ENCODE measurements around the gene IFIT1B.
"Not testable (repeated sequence)": the region's sequence is repeated elsewhere in the genome, so short reads cannot be mapped to it uniquely, and the experiment has no call there.

The IFIT1B gene

DNA sequence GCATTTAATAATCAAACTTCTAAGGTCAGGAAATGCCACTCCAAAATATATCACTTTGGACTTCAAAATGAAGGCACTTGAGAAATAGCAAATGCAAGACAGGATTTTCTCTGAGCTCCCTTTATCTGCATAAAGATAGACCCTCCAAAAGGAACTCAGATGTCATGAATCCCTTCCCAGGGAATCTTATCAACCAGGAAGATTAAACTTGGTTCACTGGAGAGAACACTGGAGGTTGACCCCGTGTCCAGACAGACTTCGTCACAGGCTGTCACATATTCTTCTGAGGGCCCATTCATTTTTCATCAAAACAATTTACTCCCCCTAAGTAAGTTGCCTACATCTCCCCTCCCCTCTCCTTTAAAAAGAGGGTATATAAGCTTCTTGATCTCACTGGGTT is 28.9 kb upstream of the IFIT1B start:
- DNase-seq = no peak

DNA sequence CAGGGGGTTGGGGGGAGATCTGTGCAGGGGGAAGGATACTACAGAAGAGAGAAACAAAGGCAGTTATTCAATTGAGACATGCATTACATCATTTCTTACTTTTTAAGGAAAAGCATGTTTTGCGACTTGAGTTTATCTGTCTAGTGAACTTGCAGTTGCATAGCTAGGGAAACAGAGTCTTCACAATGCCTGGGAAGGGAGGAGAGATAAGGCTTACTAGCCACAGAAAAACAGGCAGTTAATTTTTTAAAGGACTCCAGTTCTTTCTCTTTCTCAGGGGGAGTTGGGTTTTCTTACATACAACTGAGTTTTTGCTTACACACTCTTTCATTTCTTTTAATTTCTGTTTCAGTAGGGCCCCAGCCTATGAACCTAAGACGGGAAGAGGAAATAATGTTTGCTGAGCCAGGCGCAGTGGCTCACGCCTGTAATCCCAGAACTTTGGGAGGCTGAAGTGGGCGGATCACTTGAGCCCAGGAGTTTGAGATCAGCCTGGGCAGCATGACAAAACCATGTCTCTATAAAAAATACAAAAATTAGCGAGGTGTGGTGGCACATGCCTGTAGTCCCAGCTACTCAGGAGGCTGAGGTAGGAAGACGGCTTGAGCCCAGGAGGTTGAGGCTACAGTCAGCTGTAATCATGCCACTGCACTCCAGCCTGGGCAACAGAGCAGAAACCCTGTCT is 27.1 kb upstream of the IFIT1B start:
- DNase-seq = not testable (repeated sequence)

DNA sequence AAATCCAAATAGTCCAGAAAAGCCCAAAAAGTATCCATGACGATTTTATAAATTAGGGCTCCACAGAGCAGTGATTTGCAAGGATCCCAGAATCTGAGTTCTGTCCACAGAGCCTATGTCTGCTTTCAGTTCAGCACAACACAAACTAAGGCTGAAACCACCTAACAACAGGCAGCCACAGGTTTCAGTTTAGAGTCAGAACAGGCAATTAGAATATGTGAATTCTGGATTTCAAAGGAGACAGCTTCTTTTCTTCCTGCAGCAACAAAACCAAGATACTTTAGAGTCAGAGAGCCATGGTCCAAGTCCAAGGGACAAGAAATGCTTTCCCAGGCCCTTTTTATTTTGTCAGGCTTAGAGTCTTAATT is 26.5 kb upstream of the IFIT1B start:
- DNase-seq = no peak

DNA sequence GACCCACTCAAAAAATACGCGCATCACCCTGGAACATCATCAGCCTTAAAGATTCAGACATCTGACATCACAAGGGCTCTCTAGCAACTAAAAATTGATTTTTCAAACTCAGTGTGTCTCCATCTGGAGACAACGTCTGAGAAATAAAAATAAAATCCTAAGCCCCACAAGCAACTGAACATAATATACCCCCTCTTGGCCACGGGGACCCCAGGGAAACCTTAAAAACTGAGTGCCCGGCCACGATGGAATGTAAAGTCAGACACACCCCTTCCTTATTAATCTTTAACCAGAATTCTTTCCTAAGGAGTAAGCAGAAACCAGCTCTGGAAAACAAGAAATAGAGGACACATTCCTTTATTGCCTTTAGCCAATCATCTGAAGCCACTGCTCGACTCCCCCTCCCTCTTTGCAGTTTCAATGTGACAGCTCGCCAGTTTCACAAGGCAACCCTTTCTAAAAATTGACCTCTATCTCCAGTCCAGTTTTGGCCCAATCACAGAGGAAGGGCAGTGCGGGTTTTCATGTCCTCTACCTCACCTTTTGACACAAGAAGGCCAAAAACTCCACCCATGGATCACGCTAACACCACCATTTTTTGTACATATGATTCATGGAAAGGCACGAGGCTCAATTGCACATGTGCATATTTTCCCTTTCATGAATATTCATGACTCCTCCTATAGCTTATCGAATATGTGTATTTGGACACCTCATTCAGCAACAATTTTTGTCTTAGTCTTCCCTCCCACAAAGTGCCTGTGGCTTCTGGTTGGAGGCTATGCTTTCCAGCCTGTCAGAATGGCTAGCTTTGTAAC is 25.9 kb upstream of the IFIT1B start:
- DNase-seq = peak; percentile 59

DNA sequence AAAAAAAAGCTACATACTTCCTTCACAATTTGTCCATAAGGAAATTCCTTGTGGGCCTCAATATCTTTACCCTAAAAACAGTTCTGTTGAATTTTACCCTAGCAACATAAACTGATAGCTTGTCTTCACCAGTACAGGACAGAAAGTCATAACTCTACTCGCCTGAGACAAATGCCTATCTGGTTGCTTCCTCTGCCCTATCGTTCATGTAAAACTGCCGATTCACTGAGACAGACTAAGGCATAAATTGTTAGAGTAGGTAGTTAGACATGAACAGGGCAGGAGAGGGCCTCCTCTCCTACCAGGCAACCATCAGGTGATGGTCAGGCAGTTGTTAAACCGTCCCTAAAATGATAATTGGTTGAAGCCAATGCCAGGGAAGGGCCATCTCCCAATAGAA is 25.1 kb upstream of the IFIT1B start:
- no peak for DNase-seq

DNA sequence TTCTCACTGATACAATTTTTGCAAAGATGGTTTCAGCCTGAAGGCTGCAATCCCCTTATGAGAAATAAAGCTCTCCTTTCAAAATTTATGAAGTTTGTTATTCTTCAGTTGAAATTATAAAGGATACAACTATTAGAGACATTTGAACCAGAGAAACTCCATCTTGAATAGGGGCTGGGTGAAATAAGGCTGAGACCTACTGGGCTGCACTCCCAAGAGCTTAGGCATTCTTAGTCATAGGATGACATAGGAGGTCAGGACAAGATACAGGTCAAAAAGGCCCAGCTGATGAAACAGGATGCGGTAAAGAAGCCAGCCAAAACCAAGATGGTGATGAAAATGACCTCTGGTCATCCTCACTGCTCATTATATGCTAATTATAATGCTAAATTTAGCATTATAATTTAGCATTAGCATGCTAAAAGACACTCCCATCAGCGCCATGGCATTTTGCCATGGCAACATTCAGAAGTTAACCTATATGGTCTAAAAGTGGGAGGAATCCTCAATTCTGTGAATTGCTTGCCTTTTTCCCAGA is 22.4 kb upstream of the IFIT1B start:
- DNase-seq = no peak

DNA sequence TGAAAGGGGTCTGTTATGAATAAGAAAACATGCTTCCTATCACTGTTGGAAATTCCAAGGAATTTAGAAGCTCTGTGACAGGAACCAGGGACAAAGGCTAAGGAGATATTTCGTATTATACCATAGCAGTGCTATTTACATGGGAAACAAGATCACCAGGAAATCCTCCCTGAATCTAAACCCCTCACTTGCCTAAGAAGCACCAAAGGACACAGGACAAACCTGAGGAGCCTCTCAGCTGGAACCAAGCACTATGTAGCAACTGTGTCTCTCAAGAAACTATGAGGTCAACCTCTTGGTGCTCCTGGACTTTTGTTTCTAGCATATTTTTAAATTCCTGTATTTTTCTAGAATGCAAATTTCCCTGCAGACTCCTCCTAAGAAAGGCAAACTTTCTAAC is 20.8 kb upstream of the IFIT1B start:
- DNase-seq = no peak

DNA sequence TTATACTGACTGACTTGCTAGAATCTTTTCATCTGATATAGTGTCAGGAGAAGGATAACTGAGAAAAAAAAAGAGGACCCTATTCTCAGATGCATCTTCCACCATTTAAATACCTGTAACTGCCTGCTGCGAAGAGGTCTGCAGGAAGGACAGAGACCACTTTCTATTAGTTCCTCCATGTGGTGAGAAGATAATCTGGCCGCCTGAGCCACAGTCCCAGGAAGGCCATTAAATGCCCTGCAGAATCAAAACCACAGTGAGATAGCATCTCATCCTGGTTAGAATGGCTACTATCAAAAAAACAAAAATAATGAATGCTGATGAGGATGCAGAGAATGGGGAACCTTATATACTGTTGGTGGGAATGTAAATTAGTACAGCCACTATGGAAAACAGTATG is 19.9 kb upstream of the IFIT1B start:
- no peak for DNase-seq

DNA sequence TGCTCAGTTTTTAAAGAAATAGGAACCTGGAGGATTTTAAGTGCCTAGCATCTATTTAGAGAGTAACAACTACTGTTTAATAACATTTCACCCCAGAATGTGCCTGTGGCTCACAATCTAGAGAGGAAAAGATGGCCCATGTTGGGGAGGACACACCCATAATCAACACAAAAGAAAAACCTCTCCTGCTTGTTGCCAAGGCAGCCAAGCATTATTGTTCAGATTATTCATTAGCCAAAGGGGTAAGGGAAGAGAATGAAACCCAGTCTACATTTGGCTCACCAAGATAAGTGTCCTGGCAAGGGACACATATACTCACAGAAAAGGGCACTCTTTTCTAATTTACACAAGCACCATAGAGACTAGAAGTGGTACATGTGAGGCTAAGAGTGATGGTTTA is 17.7 kb upstream of the IFIT1B start:
- no peak for DNase-seq

DNA sequence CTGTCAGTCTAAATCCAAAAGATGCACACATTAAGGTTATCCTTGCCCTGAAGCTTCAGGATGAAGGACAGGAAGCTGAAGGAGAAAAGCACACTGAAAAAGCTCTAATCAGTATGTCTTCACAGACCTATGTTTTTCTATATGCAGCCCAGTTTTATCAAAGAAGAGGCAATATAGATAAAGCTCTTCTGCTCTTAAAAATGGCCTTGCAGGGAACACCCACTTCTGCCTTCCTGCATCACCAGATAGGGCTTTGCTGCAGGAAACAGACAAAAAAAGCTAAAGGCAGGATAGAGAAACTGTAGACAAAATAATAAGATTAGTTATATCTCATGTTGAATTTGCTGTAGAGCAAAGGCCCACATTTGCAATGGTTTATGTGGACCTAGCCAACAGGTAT is 14.9 kb upstream of the IFIT1B start:
- no peak for DNase-seq

DNA sequence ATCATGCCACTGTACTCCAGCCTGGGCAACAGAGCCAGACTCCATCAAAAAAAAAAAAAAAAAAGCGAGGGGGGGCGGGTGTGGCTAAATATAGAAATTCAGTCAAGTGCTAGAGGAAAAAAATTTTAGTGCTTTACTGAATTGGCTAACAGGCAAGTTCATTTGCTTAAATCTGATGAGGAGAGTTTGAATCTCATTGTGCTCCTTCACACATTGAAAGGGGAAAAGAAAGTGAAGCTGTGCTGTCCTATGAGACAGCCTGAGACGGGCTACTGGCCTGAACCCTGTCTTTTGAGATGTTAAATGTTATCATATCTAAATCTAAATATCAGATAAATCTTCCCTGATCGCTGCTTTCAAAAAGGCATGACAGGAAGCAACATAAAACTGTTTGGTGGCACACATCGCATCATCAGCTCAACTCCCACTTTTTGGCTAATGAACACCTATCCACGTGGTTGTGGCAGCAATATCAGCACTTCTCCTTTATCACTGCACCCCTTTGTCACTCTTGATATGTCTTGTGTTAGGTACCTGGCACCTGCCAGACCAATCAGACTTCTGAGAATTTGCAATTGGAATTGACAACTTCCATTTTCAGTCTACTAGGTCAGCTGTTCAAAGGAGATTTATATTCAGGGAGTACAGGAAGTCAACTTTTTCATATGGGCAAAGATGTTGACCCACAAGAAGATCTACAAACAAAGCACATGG is 14.0 kb upstream of the IFIT1B start:
- no peak for DNase-seq

DNA sequence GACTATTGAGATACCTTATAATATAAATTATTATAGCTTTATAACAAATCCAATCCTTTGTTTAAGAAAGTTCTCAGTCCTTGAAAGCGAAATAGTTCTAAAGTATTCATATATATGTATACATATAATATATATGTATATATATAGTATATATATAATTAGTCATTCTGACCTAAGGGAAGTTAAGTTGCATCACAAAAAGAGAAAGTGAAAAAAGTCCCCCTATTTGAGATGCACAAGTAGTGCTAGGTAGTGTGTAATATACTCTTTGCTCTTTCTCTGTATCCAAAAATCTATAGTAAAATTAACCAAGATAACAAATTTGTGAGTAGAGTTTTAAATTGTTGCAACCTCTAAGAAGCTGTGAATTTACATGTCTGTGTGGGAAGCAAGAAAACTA is 13.3 kb upstream of the IFIT1B start:
- DNase-seq = no peak

DNA sequence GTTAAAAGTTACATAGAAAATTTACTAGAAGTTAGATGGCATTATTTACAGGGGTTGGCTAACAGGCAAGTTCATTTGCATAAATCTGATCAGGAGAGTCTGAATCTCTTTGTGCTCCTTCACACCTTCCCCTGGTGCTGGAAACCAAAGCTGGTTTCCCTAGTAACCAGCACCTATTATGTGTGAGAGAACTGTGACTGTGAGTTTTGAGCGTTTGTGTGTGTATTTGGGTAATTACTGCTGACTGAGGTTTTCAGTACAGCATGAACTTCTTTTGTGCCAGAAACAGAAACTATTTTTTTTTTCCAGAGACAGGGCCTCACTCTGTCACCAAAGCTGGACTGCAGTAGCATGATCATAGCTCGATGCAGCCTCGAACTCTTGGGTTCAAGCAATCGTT is 10.3 kb upstream of the IFIT1B start:
- DNase-seq = no peak

DNA sequence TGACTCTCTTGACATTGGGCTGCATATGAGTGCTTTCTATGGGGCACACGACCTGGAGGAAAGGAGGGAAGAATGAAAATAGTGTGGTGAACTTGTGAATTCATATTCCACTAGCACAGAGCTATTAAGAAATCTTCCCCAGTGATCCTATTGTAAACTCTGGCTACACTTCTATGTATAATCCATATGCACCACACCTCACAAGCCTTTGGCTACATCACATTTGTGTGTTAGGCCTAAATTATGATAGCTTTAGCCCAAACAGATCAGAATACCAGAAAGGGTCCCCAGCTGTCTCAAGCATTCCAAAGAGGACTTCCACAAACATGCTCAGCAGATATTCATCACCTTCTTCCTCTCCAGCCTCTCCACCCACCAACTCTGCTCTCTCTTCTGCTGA is 9.7 kb upstream of the IFIT1B start:
- no peak for DNase-seq

DNA sequence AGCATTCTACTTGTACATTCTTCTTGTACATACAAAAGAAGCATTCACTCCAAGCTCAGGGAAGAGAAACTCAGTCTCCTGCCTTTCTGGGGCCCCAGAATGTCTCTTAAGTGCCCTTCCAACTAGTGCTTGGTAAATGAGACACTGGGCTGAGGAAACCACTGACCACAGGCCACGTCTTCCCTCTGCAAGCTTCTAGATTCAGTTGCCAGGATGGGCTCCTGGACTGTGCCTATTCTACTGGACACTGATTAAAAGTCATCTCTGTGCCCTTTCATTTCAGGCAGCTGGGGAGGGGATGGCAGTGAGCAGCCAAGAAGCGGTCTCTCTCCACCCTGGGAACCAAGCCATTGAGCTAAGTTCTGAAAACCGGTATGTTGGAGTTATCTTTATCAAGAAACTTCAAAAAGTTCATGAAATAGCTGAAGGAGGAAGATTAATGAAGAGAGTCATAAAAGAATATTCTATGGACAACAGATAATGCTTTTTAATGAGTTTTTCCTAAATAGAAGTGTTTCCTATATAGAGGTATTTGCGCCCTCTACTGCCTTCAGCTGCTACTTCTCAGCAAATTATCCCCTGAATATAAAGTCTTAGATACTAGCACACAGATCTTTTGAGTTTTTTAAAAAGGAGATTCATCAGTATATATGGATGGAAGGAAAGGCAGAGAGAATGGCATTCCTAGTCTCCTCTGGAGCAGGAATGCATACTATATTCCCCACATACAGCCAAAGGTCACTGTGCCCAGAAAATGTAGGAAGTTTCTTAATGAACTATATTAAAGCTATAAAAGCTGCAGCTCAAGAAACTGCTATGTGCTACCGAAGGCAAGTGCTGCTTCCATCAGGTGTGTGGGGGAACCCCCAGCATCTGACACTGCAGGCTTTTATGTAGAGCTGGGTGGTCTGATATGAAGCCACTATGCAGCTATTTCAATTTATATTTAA is 8.4 kb upstream of the IFIT1B start:
- peak; percentile 45 for DNase-seq

DNA sequence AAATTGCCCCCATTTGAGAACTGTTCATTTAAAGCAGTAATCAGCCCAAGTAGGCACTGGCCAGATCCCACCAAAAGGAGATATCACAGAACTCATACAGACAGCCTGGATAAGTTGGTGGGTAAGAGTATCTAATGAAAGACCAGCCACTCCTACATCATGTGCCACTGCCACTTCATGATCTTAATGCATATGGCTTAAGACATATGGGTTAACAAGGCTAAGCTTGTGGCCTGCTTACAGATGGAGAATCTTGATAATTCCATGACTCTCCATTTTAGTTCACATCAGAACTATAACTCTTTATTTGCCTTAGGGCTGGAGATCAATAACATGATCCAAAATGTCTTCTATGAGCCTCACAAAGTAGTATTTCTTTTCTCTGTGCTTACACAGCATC is 6.8 kb upstream of the IFIT1B start:
- DNase-seq = no peak

DNA sequence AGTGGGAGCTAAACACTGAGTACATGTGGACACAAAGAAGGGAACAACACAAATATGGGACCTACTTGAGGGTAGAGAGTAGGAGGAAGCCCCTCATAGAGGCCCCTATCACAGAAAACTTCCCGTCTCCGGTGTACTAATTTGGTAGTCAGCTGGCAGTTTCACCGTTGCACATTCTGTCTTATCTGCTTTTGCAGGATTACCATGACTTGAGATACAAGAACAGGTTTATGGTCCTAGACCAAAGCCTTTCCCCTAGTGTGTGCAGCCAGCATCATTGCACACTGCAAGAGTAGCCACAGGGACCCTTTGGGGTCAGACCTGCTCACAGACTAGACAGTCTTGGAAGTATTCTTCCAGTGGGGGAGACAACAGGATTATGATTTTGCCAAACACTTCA is 5.9 kb upstream of the IFIT1B start:
- DNase-seq = no peak

DNA sequence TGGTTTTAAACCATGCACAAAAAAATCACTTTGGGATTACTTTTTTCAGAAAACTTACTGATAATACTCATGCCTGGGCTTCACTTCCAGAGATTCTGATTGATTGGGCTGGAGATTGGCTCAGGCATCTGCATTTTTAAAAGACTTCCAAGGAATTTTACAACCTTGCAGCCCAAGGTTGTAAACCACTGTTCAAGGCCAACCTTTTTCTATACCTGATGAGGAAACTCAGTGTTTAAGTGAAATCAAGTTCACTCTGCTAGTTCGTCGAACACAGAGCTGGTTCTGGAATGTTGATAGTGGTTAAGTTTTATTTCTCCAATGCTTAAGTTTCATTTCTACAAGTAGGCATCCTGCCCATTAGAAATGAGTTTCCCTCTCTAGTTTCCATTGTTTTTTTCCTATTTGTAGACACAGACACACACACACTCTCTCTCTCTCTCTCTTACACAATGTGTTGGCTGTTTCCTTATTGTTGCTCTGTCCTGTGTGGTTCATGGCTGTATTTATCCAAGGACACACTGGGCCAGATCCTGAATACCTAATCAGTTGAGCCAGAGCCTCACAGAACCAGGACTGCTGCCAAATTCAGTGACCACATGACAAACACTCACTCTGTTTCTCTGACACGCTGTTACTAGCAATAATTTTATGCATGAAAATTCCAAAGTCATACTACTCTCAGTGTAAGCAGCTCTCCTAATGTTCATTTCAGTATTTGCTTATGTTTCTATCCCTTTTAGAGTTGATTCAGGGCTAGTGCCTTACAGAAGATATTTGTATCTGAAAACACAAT is 3.7 kb upstream of the IFIT1B start:
- DNase-seq = peak; percentile 39

DNA sequence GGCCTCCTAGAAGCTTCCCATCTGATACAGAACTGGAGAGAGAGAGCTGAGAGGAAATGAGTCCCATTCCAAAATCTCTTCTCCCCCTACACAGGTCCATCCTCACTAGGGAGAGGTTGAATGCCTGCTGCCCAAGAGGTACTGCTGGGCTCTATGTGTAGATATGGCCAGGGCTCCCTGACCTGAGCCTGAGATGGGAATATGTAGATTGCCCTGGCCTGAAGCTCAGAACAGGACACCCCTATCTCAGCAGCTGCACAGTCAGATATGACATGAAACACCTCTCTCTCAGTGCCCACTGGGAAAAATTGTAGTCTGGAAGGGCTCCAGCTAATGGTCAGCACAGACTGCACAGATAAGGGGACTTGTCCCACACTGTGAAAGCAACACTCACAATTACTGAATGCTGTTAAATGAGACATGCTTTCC is 3.1 kb upstream of the IFIT1B start:
- no peak for DNase-seq

DNA sequence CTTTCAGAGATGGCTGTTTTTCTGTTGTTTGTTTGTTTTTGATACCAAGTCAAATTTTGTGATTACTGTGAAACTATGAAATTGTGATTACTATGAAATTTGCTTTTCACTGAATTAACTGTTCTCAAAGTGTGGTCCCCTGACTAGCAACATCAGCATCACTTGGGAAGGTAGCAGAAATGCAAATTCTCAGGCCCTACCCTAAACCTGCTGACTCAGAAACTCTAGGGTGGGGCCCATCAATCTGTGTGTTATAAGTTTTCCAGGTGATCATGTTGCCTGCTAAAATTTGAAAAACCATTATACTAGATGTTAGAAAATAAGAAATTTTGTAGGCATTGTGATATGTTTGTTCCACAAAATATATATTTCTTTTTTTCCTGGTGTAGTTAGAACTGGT is 1.2 kb downstream of the IFIT1B start:
- DNase-seq = no peak

DNA sequence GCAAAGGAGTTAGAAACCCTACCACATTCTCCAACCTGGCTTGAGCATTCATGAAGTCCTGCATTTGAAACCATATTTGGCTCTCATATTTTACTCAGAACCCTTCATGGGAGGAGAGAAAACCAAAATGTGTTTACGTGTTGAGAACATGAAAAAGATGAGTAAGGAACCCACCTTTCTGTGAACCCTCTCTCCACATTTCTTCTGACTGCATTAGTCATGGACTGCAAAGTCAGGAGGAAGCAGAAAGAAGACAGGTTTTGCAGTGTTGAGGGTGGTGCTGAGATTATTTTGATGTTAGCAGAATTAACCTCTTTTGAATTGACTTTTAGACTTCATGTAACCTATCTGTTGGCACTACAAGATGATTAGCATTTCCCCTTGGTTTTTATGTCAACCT is 4.9 kb downstream of the IFIT1B start:
- no peak for DNase-seq
